Activated T-cell treated with anti-CD3 and anti-CD28 coated beads for 4 hours (primary cell): Measurements from ENCODE around the gene TCHH.
"Not testable (repeated sequence)": the region's sequence is repeated elsewhere in the genome, so short reads cannot be mapped to it uniquely, and the experiment has no call there.

Source experiments
- DNase-seq: peaks from one replicate; pipeline ENCODE4 v3.0.0-alpha.2; 2020

Gene TCHH

DNA sequence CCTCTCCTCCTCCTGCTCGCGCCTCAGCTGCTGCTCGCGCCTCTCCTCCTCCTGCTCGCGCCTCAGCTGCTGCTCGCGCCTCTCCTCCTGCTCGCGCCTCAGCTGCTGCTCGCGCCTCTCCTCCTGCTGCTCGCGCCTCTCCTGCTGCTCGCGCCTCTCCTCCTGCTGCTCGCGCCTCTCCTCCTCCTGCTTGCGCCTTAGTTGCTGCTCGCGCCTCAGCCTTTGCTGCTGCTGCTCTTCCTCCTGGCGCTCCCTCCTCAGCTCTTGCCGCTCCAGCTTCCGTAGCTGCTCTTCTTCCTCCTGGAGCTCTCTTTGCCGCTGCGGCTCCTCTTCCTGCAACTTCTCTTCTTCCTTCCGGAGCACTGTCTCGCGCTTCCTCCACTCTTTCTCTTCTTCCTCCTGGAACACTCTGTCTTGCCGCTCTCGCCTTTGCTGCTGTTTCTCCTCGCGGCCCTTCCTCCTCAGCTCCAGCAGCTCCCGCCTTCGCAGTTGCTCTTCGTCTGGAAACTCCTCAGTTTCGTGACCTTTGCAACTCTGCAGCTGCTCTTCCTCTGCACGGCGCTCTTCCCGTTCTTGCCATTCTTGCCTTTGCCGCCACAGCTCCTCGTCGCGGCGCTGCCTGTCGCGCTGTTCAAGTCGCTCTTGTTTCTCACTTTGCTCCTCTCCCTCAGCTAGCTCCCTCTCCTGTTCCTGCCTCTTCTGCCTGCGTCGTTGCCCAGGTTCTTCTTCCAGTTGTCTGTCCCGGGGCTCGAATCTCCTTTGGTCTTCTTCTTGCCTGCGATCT lies 3.0 kb downstream of the TCHH start:
- no peak for DNase-seq

DNA sequence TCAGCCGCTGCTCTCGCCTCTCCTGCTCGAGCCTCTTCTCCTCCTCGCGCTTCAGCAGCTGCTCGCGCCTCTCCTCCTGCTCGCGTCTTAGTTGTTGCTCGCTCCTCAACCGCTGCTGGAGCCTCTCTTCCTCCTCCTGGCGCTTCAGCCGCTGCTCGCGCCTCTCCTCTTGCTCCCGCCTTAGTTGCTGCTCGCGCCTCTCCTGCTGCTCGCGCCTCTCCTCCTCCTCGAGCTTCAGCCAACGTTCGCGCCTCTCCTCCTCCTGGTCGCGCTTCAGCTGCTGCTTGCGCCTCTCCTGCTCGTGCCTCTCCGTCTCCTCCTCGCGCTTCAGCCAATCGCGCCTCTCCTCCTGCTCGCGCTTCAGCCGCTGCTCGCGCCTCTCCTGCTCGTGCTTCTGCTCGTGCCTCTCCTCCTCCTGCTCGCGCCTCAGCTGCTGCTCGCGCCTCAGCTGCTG lies 3.7 kb downstream of the TCHH start:
- DNase-seq, result no peak

DNA sequence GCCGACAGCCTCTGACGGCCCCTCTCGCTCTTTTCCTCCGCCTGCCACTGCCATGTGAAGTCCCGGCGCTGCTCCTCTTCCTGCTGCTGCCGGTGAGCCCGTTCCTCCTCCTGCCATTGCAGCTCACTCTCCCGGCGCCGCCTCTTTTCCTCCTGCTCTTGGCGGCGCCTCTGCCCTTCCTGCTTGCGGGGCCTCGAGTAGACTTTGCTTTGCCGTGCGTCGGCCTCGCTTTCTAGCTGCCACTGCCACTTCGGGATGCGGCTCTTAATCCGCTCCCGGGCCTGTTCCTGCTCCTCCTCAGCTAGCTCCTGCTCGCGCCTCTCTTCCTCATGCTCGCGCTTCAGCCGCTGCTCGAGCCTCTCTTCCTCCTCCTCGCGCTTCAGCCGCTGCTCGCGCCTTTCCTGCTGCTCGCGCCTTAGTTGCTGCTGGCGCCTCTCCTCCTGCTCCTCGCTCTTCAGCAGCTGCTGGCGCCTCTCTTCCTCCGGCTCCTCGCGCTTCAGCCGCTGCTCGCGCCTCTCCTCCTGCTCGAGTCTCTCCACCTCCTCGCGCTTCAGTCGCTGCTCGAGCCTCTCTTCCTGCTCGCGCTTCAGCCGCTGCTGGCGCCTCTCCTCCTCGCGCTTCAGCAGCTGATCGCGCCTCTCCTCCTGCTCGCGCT lies 4.3 kb downstream of the TCHH start:
- no peak for DNase-seq

DNA sequence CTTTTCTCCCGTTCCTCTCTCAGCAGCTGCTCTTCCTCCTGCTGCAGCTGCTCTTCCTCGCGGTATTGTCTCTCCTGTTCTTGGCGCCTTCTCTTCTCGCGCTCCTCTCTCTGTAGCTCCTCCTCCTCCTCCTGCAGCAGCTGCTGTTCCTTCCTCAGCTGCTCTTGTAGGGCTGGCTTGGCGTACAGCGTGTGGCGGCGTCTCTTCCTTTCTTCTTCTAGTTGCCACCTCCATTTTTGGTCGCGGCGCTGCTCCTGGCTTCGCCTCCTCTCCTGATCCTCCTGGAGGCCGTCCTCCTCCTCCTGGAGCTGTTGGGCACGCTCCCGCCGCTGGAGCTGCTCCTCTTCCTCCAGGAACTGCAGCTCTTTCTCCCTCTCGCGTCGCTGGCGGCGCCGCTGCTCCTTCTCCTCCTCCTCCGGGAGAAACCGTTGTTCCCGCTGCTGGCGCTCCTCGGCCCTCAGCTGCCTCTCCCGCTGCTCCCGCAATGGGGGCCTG lies 4.8 kb downstream of the TCHH start:
- DNase-seq, result no peak

- no peak for DNase-seq
These were observed 5.3 kb downstream of the TCHH start for GRCh38 chr1:152109998-152110294.

GRCh38 chr1:152109231-152109997 lies 5.8 kb downstream of the TCHH start:
- no peak for DNase-seq

- no peak for DNase-seq
These were observed 6.4 kb downstream of the TCHH start for GRCh38 chr1:152108882-152109222.

DNA sequence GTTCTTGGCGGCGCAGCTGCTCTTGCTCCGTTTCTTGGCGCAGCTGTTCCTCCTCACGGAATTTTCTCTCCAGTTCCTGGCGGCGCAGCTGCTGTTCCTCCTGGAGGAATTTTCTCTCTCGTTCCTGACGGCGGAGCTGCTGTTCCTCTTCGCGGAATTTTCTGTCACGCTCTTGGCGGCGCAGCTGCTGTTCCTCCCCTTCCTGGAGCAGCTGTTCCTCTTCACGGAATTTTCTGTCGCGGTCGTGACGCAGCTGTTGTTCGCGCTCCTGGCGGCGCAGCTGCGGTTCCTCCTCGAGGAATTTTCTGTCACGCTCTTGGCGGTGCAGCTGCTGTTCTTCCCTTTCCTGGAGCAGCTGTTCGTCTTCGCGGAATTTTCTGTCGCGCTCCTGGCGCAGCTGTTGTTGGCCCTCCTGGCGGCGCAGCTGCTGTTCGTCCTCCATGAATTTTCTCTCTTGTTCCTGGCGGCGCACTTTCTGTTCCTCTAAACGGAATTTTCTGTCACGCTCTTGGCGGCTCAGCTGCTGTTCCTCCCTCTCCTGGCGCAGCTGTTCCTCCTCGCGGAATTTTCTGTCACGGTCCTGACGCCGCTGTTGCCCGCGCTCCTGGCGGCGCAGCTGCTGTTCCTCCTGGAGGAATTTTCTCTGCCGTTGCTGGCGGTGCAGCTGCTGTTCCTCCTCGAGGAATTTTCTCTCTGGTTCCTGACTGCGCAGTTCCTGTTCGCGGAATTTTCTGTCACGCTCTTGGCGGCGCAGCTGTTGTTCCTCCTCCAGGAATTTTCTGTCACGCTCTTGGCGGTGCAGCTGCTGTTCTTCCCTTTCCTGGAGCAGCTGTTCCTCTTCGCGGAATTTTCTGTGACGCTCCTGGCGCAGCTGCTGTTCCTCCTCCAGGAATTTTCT lies 7.0 kb downstream of the TCHH start:
- no peak for DNase-seq

DNA sequence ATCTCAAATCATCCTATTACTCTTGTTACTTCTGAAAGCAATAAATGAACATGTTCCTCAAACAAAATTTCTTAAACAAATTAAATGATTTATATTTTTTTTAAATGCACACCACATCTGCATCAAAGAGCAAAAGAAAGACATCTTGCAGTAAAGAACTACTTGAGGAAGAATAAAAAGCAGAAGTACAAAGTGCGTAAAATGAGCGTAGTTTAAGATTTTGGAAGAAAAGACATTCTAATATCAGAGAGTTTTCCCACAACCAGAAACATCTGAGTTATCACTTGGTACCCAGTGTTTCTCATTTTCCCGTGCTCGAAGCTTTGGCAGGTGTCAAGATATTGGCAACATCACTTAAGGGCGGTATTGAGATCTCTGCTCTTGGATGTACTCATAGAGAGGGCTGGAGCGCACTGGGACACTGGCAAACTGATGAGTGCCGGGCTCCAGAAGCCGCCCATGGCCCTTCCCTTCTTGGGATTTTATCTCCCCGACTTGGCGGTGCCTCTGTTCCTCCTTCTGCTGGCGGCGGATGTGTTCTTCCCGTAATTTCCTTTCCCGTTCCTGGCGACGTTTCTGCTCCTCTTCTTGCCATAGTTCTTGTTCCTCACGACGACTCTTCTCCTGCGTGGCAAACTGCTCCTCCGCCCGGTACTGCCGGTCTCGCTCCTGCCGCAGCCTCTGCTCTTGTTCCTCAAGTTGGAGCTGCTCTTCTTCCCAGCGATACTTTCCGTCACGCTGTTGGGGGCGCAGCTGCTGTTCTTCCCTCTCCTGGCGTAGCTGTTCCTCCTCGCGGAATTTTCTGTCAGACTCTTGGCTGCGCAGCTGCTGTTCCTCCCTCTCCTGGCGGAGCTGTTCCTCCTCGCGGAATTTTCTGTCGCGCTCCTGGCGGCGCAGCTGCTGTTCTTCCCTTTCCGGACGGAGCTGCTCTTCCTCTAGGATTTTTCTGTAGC lies 7.9 kb downstream of the TCHH start:
- DNase-seq, result no peak

- no peak for DNase-seq
These were observed 10.4 kb downstream of the TCHH start for GRCh38 chr1:152104854-152105253.

GRCh38 chr1:152096931-152097330 lies 18.3 kb downstream of the TCHH start:
- no peak for DNase-seq

GRCh38 chr1:152089014-152089674 lies 26.1 kb downstream of the TCHH start, which contains the start of gene TCHHL1:
TSS of gene TCHHL1 (minus strand) at chr1:152089064. CDS start at chr1:152088143, 921 bp downstream.
- no peak for DNase-seq

GRCh38 chr1:152086760-152087159 lies 28.5 kb downstream of the TCHH start:
- no peak for DNase-seq

DNA sequence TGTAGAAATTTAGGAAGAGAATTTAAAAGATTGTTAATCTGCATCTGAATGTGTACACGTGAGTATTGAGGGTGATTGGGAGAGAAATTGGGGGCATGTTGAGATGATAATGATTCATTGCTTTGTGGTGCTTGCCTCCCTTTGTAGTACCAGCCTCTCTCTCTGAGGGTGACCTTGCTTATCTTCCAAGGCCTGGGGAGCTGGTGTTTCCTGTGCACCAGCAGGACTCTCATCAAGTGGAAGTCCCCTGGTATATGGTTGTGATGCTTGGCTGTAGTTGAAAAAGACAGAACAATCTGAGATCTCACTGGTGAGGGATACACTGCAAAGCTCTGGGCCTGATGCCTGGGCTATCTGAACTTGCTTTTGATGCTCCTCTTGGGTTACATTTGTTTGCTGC lies 30.4 kb downstream of the TCHH start:
- no peak for DNase-seq

DNA sequence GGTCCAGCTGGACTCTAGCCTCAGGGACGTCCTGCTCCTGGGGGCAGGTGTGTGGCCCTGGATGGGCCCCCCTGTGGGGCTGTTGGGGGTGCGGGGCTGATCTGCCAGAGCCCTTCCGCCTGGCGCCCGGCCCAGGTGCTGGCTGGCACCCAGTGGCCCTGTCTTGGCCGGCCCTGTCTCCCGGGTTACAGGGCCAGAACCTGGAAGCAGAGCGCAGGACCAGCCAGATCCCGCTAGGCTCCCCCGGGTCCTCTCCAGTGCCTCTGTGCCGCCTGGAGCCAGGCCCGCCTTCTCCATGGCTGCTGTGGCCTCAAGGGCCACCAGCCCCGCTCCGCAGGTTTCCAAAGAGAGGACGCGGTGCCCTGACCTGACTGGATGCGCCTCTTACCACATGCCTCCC lies 34.2 kb downstream of the TCHH start:
- not testable (repeated sequence) for DNase-seq

DNA sequence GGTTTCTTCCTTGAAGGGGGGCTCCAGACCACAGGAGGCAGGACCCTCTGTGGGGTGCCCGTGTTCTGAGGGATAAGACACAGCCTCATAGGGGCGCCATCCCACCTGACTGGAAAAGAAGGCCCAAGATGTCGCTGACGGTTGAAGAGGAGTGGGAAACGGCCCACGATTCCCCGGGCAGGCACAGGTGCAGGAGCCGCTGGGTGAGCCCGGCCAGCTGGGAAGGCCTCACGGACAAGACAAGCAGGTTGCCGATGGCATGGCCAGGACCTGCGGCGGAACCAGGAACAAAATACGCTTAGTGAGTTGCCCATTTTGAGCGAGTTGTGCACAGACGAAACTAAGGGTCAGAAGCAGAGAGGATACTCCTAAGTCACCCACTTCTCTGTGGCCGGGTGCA lies 34.8 kb downstream of the TCHH start:
- DNase-seq, result not testable (repeated sequence)

- no peak for DNase-seq
These were observed 36.3 kb downstream of the TCHH start for GRCh38 chr1:152078831-152079441.

DNA sequence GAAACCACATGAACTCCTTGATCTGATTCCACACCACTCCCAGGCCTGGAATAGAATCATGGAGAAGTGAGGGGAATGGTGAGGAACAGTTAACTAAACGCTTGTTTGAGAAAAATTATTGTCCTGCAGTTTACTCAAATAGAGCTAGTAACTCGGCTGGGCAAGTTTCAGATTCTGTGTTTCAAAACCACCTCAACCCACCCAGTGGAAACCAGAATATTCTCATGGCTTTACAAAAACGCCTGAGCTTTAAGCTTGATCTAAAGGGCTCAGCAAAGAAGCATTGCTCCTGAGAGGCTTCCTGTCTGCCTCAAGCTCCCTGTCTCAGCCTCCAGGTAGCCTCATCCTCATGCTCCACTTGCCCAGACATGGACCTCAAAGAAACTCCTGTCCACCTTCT lies 42.9 kb downstream of the TCHH start:
- DNase-seq, result no peak

- DNase-seq, result no peak
These were observed 44.1 kb downstream of the TCHH start for GRCh38 chr1:152071123-152071522.

- no peak for DNase-seq
These were observed 47.3 kb downstream of the TCHH start for GRCh38 chr1:152067929-152068328.

- DNase-seq, result no peak
These were observed 48.1 kb downstream of the TCHH start for GRCh38 chr1:152067150-152067549.
